Fibroblast of villous mesenchyme (primary cell): ENCODE data around the gene CARD19. TPM values are rescaled to one million over a fixed set of nuclear protein-coding genes. Genes with fewer than 3 reads are reported as not detected.

ENCODE experiments used
- DNase-seq: peaks from one replicate; pipeline ENCODE4 v3.0.0-alpha.2; 2010; ENCODE audit warnings: low read depth
- H3K4me3 ChIP-seq: 2 replicates; pipeline ENCODE4 v1.5.1; 2011; ENCODE audit warnings: low read depth, mild to moderate bottlenecking, low read length
- CTCF ChIP-seq: IDR thresholded peaks from 2 replicates; pipeline ENCODE4 v1.5.1; 2012; ENCODE audit warnings: low read depth, mild to moderate bottlenecking, low read length; ENCODE audit not compliant: insufficient read depth
- total RNA-seq: library from RNA; depleted of rRNA; stranded (reverse); fragments of >200 nt; gene quantifications from 2 replicates; pipeline ENCODE4 v1.2.3, GENCODE V29; 2012

Gene CARD19
- total RNA-seq, 1 donor = 35.8 TPM

- no peak overlapping the region for H3K4me3 ChIP-seq
- TF ChIP-seq CTCF = no peak
- no peak for DNase-seq
Observed at GRCh38 chr9:93053781-93054331, 42.2 kb upstream of the CARD19 start.

- DNase-seq = no peak
Observed at GRCh38 chr9:93054758-93055704, 41.0 kb upstream of the CARD19 start.

GRCh38 chr9:93057042-93057702 is 38.8 kb upstream of the CARD19 start:
- no peak for DNase-seq
- H3K4me3 ChIP-seq = no peak overlapping the region

More at GRCh38 chr9:93054758-93055704, 41.0 kb upstream of the CARD19 start:
- no peak for TF ChIP-seq CTCF
- H3K4me3 ChIP-seq = no peak overlapping the region

GRCh38 chr9:93057703-93058354 is 38.2 kb upstream of the CARD19 start:
- TF ChIP-seq CTCF = no peak
- DNase-seq = no peak
- no peak overlapping the region for H3K4me3 ChIP-seq

More at GRCh38 chr9:93057042-93057702, 38.8 kb upstream of the CARD19 start:
- TF ChIP-seq CTCF = no peak

- no peak for TF ChIP-seq CTCF
- peak within 1 kb of the TSS; percentile 49 for H3K4me3 ChIP-seq
- DNase-seq = peak; percentile 30
Observed at GRCh38 chr9:93058355-93059010, 37.5 kb upstream of the CARD19 start, which contains the start of gene SUSD3. Gene SUSD3 (plus strand): TSS chr9:93058701. CDS start chr9:93058743, 42 bp downstream.

- no peak for TF ChIP-seq CTCF
- H3K4me3 ChIP-seq = peak overlapping the region; percentile 49
- no peak for DNase-seq
Observed at GRCh38 chr9:93059011-93059714, 36.9 kb upstream of the CARD19 start.
